Measurements from ENCODE around the gene AHDC1. TPM values are rescaled to one million over a fixed set of nuclear protein-coding genes. Genes with fewer than 3 reads are reported as not detected.

Gene AHDC1
- total and polyA plus RNA-seq, 2 donors (not counting 3 experiments of a cell fraction or from before 2014, with no cell fraction given) = 7.0 to 32.1 TPM

DNA sequence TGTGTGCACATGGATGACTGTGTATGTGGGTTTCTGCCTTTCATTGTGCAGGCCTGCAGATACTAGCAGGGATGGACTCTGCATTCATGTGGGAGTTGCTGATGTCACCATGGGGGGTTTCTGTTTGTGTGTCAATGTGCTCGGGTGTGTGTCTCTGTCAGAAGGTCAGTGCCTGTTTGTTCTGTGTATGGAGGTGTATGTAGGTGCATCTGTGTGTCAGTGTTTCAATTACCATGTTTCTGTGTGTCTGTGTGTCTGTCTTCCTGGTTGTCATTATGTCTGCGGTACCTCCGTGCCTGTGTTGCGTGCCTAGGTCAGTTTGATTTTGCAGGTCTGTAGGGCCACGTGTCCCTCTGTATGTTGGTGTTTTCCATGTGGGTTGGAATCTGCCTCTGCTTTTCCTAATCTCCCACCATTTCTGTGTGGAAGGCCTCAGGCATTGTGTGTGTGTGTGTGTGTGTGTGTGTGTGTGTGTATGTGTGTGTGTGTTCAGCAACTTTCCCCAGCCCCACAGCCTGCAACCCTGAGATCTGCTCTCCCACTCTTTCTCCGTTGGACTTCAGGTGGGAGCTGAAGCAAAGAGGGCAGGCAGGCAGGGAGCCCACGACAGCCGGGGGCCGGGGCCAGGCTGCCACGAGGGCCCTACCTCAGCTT, 77.2 kb downstream of the AHDC1 start:
- Histone ChIP-seq H3K36me3 (ENCODE audit: control insufficient read depth in 2 of 2, extremely low read depth in 1 of 2, insufficient read depth in 2 of 2, low read length in 2 of 2) (no peaks in the 10 kb centered on the region), H3K9ac (replicated peaks; ENCODE audit: extremely low read depth, insufficient read depth, low read length) (no peak overlapping the region), H3K9me3 (replicated peaks; ENCODE audit: control insufficient read depth, insufficient read depth, low read length) (no peaks in the 10 kb centered on the region), H3K9me1 (replicated peaks; ENCODE audit: control insufficient read depth, extremely low read depth, insufficient read depth, low read length) (no peaks in the 10 kb centered on the region), H3K4me1 (ENCODE audit: control insufficient read depth, extremely low read depth, insufficient read depth, low read length) (peaks cover 14% of the 10 kb centered on the region), H3K4me3 (replicated peaks in 1 of 3; ENCODE audit: insufficient read depth in 1 of 3, low read depth in 1 of 3, low read length in 3 of 3) (no peak overlapping the region), H2AFZ (ENCODE audit: low read depth, low read length) (no peak overlapping the region), H3K27ac (ENCODE audit: insufficient read depth, low read depth, low read length) (no peak overlapping the region), H4K20me1 (replicated peaks; ENCODE audit: control insufficient read depth, extremely low read depth, insufficient read depth, low read length) (no peaks in the 10 kb centered on the region), H3K79me2 (ENCODE audit: control insufficient read depth, insufficient read depth, low read length) (no peaks in the 10 kb centered on the region), H3K4me2 (ENCODE audit: insufficient read depth, low read length) (no peak overlapping the region), H3K27me3 (ENCODE audit: control insufficient read depth in 2 of 2, insufficient read depth in 2 of 2, low read length in 2 of 2) (peaks cover 3 to 5% of the 10 kb centered on the region in 2 experiments)
- ChIA-PET CTCF (interaction anchor here (1.1 to 1.9 kb wide), 3 partner anchors 10 to 110 kb away, joined by 3 to 6 read pairs (median 4); no protein-coding TSS in a partner anchor), POLR2A (no interaction called here)
- FAIRE-seq (no peak), DNase-seq (ENCODE audit: low read depth, low spot score) (no peak)
- intact Hi-C loops (cut with micrococcal nuclease) = loop anchor here (5.0 kb wide), 1 partner anchor 109 kb away; no protein-coding TSS in a partner anchor
- dilution Hi-C loops (cut with MboI; ENCODE audit: extremely low pct_ligation_motif_present, low sequenced_read_pairs) = no loop called here
- no TSS peak for BruUV-seq (replicated peaks)
- TF ChIP-seq GATA2 (IDR thresholded peaks at IDR 0.05; ENCODE audit: insufficient read depth, insufficient read length, low read depth, low read length) (no peak), MYC (IDR thresholded peaks at IDR 0.05; ENCODE audit: low read depth, low read length) (no peak), FOS (IDR thresholded peaks at IDR 0.05; ENCODE audit: borderline replicate concordance, insufficient read depth, low read length) (no peak), POLR2A (IDR thresholded peaks at IDR 0.05; ENCODE audit: low read depth, low read length) (no peak), JUN (IDR thresholded peaks at IDR 0.05; ENCODE audit: borderline replicate concordance, insufficient read depth, insufficient read length, low read depth) (no peak), POLR2AphosphoS5 (IDR thresholded peaks at IDR 0.05; ENCODE audit: insufficient read depth, low read depth, low read length) (no peak), EZH2 (IDR thresholded peaks at IDR 0.05; ENCODE audit: borderline replicate concordance, low read depth, low read length, severe bottlenecking) (no peak)
- TF ChIP-seq, protein P1, sequence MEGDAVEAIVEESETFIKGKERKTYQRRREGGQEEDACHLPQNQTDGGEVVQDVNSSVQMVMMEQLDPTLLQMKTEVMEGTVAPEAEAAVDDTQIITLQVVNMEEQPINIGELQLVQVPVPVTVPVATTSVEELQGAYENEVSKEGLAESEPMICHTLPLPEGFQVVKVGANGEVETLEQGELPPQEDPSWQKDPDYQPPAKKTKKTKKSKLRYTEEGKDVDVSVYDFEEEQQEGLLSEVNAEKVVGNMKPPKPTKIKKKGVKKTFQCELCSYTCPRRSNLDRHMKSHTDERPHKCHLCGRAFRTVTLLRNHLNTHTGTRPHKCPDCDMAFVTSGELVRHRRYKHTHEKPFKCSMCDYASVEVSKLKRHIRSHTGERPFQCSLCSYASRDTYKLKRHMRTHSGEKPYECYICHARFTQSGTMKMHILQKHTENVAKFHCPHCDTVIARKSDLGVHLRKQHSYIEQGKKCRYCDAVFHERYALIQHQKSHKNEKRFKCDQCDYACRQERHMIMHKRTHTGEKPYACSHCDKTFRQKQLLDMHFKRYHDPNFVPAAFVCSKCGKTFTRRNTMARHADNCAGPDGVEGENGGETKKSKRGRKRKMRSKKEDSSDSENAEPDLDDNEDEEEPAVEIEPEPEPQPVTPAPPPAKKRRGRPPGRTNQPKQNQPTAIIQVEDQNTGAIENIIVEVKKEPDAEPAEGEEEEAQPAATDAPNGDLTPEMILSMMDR (IDR thresholded peaks at IDR 0.05; ENCODE audit: extremely low read depth in 1 of 2, insufficient read depth in 1 of 2, low read depth in 1 of 2, low read length in 2 of 2) = no peak
- TF ChIP-seq, protein P2, sequence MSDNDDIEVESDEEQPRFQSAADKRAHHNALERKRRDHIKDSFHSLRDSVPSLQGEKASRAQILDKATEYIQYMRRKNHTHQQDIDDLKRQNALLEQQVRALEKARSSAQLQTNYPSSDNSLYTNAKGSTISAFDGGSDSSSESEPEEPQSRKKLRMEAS (IDR thresholded peaks at IDR 0.05; ENCODE audit: insufficient read depth, insufficient read length) = no peak
